ENCODE results near the gene BICRA. TPM values are rescaled to one million over a fixed set of nuclear protein-coding genes. Genes with fewer than 3 reads are reported as not detected.
"Not testable (repeated sequence)": the region's sequence is repeated elsewhere in the genome, so short reads cannot be mapped to it uniquely, and the experiment has no call there.

The BICRA gene
- total and polyA plus RNA-seq, 4 donors = 6.1 to 16.1 (median 6.7) TPM

DNA sequence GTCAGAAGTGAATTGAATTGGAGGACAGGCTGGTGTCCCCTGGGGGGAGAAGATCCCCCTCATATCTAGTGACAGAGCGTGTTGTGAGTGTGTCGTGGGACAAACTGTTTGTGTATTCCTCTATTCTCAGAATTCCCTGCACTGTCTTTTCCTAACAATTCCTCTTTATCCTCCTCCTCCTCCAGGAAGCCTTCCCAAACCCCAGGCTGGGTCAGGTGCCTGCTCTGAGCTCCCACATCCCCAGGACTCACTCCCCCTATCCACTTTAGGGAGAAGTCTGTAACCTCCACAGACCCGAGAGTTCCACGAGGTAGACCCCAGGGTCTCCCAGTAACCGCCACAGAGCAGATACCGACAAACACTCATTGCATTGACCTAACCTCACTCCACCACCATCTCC, 15.1 kb upstream of the BICRA start:
- Histone ChIP-seq H3K4me3 (no peak overlapping the region), H3K27me3 (ENCODE audit: control insufficient read depth in 3 of 3, insufficient read depth in 3 of 3, low read length in 2 of 3) (no peaks in the 10 kb centered on the region), H3K27ac (ENCODE audit: low read depth in 1 of 2, low read length in 1 of 2) (no peak overlapping the region), H3K9me3 (ENCODE audit: control insufficient read depth in 4 of 4, insufficient read depth in 3 of 4, low read length in 3 of 4) (no peaks in the 10 kb centered on the region), H3K4me1 (ENCODE audit: control insufficient read depth in 5 of 5, insufficient read depth in 5 of 5, low read length in 5 of 5) (peaks cover 0 to 6% (median 0%) of the 10 kb centered on the region in 5 donors), H3K9ac (ENCODE audit: insufficient read depth in 1 of 2, low read length in 2 of 2) (no peak overlapping the region), H3K36me3 (ENCODE audit: control insufficient read depth in 4 of 4, insufficient read depth in 4 of 4, low read length in 4 of 4) (no peaks in the 10 kb centered on the region)
- no peak for ATAC-seq (ENCODE audit: insufficient read depth, low FRiP score)
- 85 to 88% methylated on average over 6 of the region's 6 CpGs for WGBS, 2 donors
- TF ChIP-seq, protein P1, sequence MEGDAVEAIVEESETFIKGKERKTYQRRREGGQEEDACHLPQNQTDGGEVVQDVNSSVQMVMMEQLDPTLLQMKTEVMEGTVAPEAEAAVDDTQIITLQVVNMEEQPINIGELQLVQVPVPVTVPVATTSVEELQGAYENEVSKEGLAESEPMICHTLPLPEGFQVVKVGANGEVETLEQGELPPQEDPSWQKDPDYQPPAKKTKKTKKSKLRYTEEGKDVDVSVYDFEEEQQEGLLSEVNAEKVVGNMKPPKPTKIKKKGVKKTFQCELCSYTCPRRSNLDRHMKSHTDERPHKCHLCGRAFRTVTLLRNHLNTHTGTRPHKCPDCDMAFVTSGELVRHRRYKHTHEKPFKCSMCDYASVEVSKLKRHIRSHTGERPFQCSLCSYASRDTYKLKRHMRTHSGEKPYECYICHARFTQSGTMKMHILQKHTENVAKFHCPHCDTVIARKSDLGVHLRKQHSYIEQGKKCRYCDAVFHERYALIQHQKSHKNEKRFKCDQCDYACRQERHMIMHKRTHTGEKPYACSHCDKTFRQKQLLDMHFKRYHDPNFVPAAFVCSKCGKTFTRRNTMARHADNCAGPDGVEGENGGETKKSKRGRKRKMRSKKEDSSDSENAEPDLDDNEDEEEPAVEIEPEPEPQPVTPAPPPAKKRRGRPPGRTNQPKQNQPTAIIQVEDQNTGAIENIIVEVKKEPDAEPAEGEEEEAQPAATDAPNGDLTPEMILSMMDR (IDR thresholded peaks at IDR 0.05; ENCODE audit: control extremely low read depth, extremely low read depth) = no peak
- DNase-seq = no peak

DNA sequence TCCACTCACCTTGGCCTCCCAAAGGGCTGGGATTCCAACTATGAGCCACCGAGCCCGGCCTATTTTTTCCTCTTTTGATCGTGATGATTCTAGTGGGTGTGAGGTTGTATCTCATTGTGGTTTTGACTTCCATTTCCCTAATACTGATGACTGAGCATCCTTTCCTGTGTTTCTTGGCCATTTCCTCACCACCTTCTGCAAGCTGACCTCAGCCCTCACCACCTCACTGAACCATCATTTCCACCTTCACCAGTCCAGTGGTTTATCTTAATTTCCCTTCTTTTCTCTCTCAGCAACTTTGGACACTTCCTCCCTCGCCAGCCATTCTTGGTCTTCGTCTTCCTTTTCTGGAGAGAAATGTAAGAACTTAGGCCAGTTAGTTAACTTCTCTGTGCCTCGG, 13.0 kb upstream of the BICRA start:
- DNase-seq = no peak
- Histone ChIP-seq H3K27ac (ENCODE audit: low read depth in 1 of 2, low read length in 1 of 2) (no peak overlapping the region), H3K9ac (ENCODE audit: insufficient read depth in 1 of 2, low read length in 2 of 2) (no peak overlapping the region), H3K4me1 (ENCODE audit: control insufficient read depth in 5 of 5, insufficient read depth in 5 of 5, low read length in 5 of 5) (peaks cover 0 to 14% (median 0%) of the 10 kb centered on the region in 5 donors), H3K27me3 (ENCODE audit: control insufficient read depth in 3 of 3, insufficient read depth in 3 of 3, low read length in 2 of 3) (no peaks in the 10 kb centered on the region), H3K9me3 (ENCODE audit: control insufficient read depth in 4 of 4, insufficient read depth in 3 of 4, low read length in 3 of 4) (no peaks in the 10 kb centered on the region), H3K4me3 (no peak overlapping the region), H3K36me3 (ENCODE audit: control insufficient read depth in 4 of 4, insufficient read depth in 4 of 4, low read length in 4 of 4) (no peaks in the 10 kb centered on the region)
- TF ChIP-seq, protein P1 (IDR thresholded peaks at IDR 0.05; ENCODE audit: control extremely low read depth, extremely low read depth) = no peak
- ATAC-seq (ENCODE audit: insufficient read depth, low FRiP score) = no peak
- 38 to 49% methylated on average over 6 of the region's 6 CpGs for WGBS, 2 donors

DNA sequence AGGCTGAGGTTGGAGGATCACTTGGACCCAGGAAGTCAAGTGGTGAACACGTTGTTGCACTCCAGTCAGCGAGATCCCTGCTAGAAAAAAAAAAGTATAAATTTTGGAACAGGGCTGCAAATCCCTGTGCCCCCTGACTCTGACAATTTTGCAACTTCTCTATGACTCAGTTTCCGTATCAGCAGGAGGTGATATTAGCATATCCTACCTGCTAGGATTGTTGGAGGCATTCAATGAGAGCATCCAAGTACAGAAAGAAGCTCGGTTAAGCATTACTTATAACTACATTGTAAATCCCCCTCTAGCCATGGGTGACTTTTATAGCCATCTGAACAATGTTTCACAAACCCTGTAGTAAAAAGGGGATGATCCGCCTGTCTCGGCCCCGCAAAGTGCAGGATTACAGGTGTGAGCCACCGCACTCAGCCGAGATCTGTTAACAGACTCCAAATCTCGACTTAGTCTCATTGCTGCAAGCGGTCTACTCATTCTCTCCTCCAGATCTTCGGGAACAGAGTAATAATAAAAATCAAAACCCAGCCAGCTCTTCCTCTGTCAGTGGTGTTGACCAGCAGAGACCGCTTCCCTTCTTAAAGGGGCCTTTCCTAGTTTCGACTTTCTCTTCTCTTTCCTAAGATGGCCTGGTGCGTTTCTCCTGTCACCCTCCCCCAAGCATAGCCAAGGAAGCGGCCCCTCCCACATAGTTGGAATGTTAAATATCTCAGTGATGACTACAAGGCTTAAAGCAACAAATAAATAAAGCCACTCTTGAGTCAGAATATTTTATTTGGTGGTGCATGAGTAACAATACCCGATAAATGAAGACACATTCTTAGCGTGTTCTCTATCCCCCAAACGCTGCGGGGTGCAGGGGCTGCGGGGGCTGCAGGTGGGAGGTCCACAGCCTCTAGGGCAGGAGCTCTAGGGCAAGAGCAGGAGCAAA, 10.3 kb upstream of the BICRA start:
- WGBS, 2 donors = 25 to 35% methylated on average over 21 of the region's 21 CpGs
- H3K27ac ChIP-seq (ENCODE audit: low read depth in 1 of 2, low read length in 1 of 2) = peak overlapping the region; percentile 88
- DNase-seq = peak; percentile 61 to 76 (median 73)
- no peaks in the 10 kb centered on the region for H3K36me3 ChIP-seq (ENCODE audit: control insufficient read depth in 4 of 4, insufficient read depth in 4 of 4, low read length in 4 of 4)
- no peaks in the 10 kb centered on the region for H3K27me3 ChIP-seq (ENCODE audit: control insufficient read depth in 3 of 3, insufficient read depth in 3 of 3, low read length in 2 of 3)
- TF ChIP-seq, protein P1 (IDR thresholded peaks at IDR 0.05; ENCODE audit: control extremely low read depth, extremely low read depth) = no peak
- no peak overlapping the region for H3K4me3 ChIP-seq
- H3K9ac ChIP-seq (ENCODE audit: insufficient read depth in 1 of 2, low read length in 2 of 2) = no peak overlapping the region
- no peaks in the 10 kb centered on the region for H3K9me3 ChIP-seq (ENCODE audit: control insufficient read depth in 4 of 4, insufficient read depth in 3 of 4, low read length in 3 of 4)
- no peak for ATAC-seq (ENCODE audit: insufficient read depth, low FRiP score)
- H3K4me1 ChIP-seq (ENCODE audit: control insufficient read depth in 5 of 5, insufficient read depth in 5 of 5, low read length in 5 of 5) = peaks cover 0 to 14% (median 0%) of the 10 kb centered on the region in 5 donors

DNA sequence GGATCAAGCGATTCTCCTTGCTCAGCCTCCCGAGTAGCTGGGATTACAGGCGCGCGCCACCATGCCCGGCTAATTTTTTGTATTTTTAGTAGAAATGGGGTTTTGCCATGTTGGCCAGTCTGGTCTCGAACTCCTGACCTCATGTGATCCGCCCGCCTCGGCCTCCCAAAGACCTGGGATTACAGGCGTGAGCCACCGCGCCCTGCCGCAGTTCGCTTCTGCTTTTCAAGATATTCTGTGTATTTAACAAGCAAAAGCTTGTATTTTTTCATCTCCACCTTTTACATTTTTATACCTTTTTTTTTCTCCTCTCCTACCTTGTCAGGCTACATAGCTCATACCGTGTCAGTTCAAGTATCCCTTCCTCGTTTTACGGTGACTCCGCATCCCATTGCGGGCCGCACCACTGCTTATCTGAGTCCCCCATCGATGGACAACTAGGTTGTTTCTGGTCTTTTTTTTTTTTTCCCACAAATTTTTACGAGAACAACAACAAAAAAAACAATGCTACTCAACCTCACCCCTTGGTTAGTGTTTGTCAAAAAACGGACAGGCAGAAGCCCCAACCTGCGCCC, 9.2 kb upstream of the BICRA start:
- Histone ChIP-seq H3K4me1 (ENCODE audit: control insufficient read depth in 5 of 5, insufficient read depth in 5 of 5, low read length in 5 of 5) (peaks cover 0 to 14% (median 0%) of the 10 kb centered on the region in 5 donors), H3K9ac (ENCODE audit: insufficient read depth in 1 of 2, low read length in 2 of 2) (peak overlapping the region in 1 of 2 donors; percentile 42), H3K27ac (ENCODE audit: low read depth in 1 of 2, low read length in 1 of 2) (peak overlapping the region; percentile 70 to 83), H3K4me3 (peak overlapping the region; percentile 11)
- not testable (repeated sequence) for DNase-seq; ATAC-seq (ENCODE audit: insufficient read depth, low FRiP score); H3K9me3 ChIP-seq (ENCODE audit: control insufficient read depth in 4 of 4, insufficient read depth in 3 of 4, low read length in 3 of 4); H3K27me3 ChIP-seq (ENCODE audit: control insufficient read depth in 3 of 3, insufficient read depth in 3 of 3, low read length in 2 of 3); H3K36me3 ChIP-seq (ENCODE audit: control insufficient read depth in 4 of 4, insufficient read depth in 4 of 4, low read length in 4 of 4)
- WGBS, 2 donors = 33 to 38% methylated on average over 25 of the region's 25 CpGs
